HG03575 (cell line): ENCODE measurements around the gene SPRTN.

Experiments used
- ATAC-seq: cut with Tn5 transposase; IDR thresholded peaks from one replicate; pipeline ENCODE4 v1.9.1; 2021; ENCODE audit not compliant: unreplicated experiment, insufficient number of reproducible peaks, low FRiP score; ENCODE audit errors: extremely low read depth

SPRTN gene

GRCh38 chr1:231338270-231339128 is at the start of gene SPRTN:
SPRTN (plus strand) TSS chr1:231338293; CDS start chr1:231338384, 91 bp downstream.
- ATAC-seq = no peak

- ATAC-seq = no peak
Measured at GRCh38 chr1:231295938-231296337, 42.2 kb upstream of the SPRTN start.

- no peak for ATAC-seq
Measured at GRCh38 chr1:231301990-231302389, 36.1 kb upstream of the SPRTN start.

GRCh38 chr1:231310391-231310934 is 27.6 kb upstream of the SPRTN start:
- ATAC-seq = no peak

- ATAC-seq = no peak
Measured at GRCh38 chr1:231311720-231312431, 26.2 kb upstream of the SPRTN start.

GRCh38 chr1:231312432-231312788 is 25.7 kb upstream of the SPRTN start:
- ATAC-seq = no peak

- ATAC-seq = no peak
Measured at GRCh38 chr1:231313661-231314060, 24.4 kb upstream of the SPRTN start.

GRCh38 chr1:231315887-231316286 is 22.2 kb upstream of the SPRTN start:
- ATAC-seq = no peak

- no peak for ATAC-seq
Measured at GRCh38 chr1:231317306-231318014, 20.6 kb upstream of the SPRTN start.

GRCh38 chr1:231318015-231318355 is 20.1 kb upstream of the SPRTN start:
- ATAC-seq = no peak

GRCh38 chr1:231318568-231318967 is 19.5 kb upstream of the SPRTN start:
- ATAC-seq = no peak

GRCh38 chr1:231319080-231319479 is 19.0 kb upstream of the SPRTN start:
- ATAC-seq = no peak

GRCh38 chr1:231322880-231323530 is 15.1 kb upstream of the SPRTN start:
- no peak for ATAC-seq

GRCh38 chr1:231324660-231325059 is 13.4 kb upstream of the SPRTN start:
- no peak for ATAC-seq

GRCh38 chr1:231326248-231326647 is 11.8 kb upstream of the SPRTN start:
- ATAC-seq = no peak

- ATAC-seq = no peak
Measured at GRCh38 chr1:231327617-231328016, 10.5 kb upstream of the SPRTN start.

GRCh38 chr1:231329483-231329882 is 8.6 kb upstream of the SPRTN start:
- ATAC-seq = no peak

- no peak for ATAC-seq
Measured at GRCh38 chr1:231332761-231333160, 5.3 kb upstream of the SPRTN start.

GRCh38 chr1:231334079-231334666 is 3.9 kb upstream of the SPRTN start:
- ATAC-seq = peak; percentile 27
